Measurements from ENCODE around the gene PROK2.

PROK2 gene

DNA sequence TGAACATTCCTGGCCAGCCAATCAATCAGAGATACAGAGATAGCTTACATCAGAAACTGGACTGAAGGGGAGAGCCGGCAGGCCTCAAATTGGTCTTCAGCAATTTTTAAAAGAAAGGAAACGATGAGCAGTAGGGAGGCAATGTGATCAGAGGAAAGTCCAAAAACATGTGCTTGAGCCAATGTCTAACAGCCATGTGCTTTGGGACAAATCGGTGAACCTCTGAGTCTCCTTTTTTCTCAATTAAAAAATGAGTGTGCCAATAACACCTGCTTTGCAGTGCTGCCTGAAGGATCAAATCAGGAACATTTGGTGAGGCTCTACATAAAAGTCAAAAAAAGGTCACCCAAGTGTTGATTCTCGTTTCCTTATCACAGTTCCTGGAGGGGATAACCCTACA is 52.3 kb downstream of the PROK2 start:
- no peak for DNase-seq

DNA sequence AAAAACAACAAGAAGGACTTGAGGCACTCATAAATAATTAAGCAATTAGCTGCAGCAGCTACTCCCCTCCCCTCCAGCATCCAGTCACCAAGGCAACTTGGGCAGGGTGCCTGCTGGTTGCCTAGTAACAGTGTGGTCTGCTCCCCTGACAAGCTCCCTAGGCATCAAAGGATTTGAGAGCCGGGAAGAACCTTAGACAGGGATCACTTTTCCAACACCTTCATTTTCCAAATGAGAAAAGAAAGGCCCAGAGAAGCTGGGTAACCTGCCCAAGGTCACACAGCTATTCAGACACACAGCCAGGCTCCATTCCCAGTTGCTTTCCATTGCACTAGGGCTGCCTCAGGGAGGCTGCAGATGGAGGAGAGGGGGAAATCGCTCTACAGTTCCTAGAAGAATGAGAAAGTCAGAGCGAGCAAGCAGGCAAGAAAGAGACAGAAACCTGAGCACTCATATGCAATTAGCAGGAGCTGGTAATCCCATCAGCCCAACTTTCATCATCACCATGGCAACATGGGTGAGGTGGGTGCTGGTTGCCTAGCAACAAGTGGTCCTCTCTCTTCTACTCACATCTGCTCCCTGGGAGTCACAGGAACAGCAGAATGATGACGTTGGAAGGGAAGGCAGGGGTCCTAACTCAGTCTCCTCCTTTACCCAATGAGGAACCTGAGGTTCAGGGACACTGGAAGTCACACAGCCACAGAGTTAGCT is 56.2 kb downstream of the PROK2 start:
- peak; percentile 9 for DNase-seq

DNA sequence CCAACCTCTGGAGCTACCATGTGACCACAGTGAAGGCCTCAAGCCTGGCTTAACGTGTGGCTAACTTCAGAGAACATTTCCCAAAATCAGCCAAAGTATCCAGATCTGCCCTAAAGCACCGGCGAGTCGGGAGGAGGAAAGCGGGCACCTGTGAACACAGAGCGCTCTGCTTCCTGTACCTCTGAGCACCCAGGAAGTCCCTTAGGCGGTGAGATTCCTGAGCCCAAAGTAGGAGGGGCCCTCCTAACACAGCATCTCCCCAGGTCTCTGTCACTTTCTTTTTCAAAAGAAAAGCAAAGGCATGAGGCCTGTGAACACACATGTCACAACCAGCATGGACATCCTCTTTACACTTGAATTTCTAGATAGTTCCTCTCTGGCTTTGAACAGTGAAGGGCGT is 58.8 kb downstream of the PROK2 start:
- no peak for DNase-seq

DNA sequence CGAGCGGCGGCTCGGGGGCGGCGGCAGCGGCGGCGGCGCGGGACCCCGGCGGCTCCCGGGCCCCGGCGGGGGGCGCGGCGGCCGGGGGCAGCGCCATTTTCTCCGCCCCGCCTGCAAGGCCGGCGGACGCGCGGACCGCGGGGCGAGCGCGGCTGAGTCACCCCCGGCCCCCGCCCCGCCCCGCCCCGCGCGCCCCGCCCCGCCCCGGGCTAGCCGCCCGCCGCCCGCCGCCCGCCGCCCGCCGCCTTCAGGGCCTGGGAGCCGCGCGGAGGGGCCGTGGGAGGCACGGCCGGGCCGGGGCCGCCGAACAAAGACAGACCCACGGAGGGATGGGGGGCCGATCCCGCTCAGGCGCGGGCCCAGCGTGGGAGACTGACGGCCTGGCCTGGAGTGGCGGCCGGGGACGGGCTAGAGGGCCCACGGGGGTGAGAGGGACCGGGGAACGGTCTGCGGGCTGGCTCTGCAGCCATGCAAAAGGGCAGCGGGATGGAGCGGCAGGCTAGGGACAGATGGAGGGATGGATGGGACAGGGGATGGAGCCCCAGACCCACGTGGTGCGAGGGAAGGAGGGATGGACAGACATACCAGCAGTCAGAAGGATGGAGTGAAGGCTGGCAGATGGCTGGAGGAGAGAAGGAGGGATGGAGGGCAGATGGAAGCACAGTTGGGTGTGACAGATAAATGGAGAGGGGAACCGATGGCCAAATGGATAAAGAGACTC is 59.5 kb downstream of the PROK2 start, which contains the start of gene EIF4E3:
TSS of gene EIF4E3 (minus strand) at position 132 of the 721 bp plus-strand sequence. CDS start at position 97, 35 bp downstream.
- peak; percentile 23 for DNase-seq

DNA sequence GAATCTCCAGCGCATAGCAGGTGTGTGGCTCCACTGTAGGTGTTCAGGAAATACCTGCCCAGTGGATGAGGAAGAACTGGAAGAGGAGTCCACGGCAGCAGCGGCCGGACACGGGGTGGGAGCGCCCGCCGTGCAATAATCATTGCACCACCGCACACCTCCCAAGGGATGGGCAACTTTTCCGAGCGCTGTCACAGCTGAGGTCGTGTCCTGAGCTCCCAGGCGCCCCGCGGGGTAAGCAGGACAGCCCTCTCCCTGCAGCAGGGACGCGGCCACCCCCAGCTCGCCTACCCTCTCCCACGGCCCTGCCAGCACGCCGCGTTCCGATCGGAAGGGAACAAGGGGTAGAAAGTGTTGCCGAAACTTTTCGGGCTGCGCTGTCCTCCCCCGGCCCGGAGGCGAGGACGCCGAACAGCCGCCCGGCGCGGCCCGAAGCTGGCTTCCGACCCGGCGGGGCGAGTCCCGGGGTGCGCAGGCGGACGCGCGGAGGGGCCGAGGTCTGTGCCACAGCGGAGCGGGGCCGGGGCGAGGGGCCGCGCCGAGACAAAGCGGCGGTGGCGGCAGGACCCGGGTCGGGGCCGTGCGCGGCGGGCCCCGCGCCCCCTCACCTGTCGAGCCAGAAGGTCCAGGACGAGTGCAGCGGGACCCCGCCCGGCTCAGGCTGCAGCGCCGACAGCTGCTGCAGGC is 60.2 kb downstream of the PROK2 start:
- no peak for DNase-seq

DNA sequence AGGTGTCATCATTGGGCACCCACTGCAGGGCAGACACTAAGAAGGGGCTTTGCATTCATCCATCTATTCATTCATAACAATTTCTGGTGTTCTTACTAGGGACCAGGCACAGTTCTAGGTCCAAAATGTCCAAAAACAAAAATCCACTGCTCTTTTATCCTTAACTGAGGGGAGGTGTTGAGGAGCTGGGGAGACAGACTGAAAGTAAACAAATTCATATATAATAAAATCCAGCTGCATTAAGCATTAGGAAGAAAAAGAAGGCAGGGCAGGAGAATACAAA is 60.8 kb downstream of the PROK2 start:
- DNase-seq, result no peak

DNA sequence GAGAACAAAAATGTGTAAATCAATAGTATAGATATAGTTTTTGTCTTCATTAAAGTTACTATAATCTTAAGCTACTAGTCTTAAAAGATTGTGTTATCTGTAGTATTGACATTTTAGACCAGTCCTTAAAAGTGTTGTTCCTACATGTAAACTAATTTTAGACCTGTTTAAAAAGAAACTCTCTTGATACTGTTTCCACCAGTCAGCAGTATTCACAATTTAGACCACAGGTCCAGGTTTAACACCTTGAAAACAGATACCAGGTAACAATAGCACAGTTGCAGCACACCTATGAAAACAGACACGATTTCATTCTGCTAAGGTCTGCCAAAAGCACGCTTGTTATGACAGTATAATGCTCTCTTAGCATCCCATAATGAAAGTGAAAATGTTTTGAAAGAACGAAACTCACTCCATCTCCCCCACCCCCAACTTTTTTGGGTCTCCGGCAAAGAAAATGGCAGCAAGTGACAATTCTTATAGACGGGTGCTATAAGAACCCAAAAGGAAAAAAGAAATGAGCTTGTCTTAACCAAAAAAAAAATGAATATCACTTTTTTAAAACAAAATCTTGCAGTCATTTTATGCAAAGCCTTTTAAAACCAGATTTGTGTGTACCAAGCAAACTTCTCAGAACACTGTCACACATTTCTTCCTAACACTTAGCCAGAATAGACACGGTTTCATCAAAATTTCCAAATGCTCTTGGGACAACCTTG is 61.3 kb downstream of the PROK2 start:
- no peak for DNase-seq

DNA sequence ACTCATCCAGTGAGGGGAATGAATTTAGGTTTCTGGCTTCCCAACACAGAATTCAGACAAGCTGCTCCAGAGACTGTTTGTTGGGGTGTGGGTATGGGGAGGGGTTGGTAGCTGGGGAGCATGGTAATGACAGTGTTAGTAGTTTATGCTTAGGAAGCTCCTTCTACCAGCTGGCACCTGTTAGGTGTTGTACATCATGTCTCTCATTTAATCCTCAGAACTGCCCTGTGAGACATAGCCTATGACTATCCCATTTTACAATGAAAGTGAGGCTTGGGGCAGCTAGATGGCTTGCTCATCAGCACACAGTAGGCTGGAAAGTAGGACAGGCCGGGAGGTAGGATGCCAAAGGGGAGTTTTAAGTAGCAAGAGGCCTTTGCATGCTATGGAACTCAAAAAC is 62.3 kb downstream of the PROK2 start:
- no peak for DNase-seq
